A549 (cell line): ENCODE results near the gene ADI1. TPM values are rescaled to one million over a fixed set of nuclear protein-coding genes. Genes with fewer than 3 reads are reported as not detected.

ENCODE experiments used
- ATAC-seq, 2 experiments: fragments of 200-7000 bp in 1 of 2; fragments of >200 bp in 1 of 2; cut with Nextera tagmentation in 1 of 2; cut with Tn5 transposase in 1 of 2; 3 replicates each; pipeline versions ENCODE4 v1.8.0 to v1.9.1; 2018 to 2020; ENCODE audit warnings: mild to moderate bottlenecking in 1 of 2, moderate library complexity in 1 of 2
- CTCF ChIA-PET: fragments of 300-600 bp; sonication (Branson Sonifier 250); formaldehyde crosslinking; extraction: SDS; loops from one replicate; lab custom pipeline; 2021; ENCODE audit warnings: antibody characterized with exemption, inconsistent platforms; lab: Yijun Ruan, JAX
- POLR2A ChIA-PET: fragments of 350-600 bp; formaldehyde crosslinking; extraction: SDS; loops from one replicate; lab custom pipeline; 2021; ENCODE audit warnings: antibody characterized with exemption, inconsistent platforms; lab: Yijun Ruan, JAX
- DNase-seq, 2 experiments: peaks; one replicate each; pipeline versions ENCODE4 v3.0.0 to v3.0.0-alpha.2; 2011 to 2016; ENCODE audit warnings: low read depth in 1 of 2, low spot score in 1 of 2
- FAIRE-seq: peaks from 2 replicates; lab custom pipeline; 2011; peaks lifted over from hg19 to GRCh38; lab: Jason Lieb, UNC
- H3K27ac ChIP-seq, 2 experiments: fragments of >200 bp; sonication (Bioruptor Twin); formaldehyde crosslinking; 3 replicates each; pipeline ENCODE4 v1.5.1; 2016 to 2017
- H3K4me1 ChIP-seq: fragments of >200 bp; sonication (Bioruptor Twin); formaldehyde crosslinking; 3 replicates; pipeline ENCODE4 v1.6.1; 2016
- H3K4me2 ChIP-seq: fragments of >200 bp; sonication (Bioruptor Twin); formaldehyde crosslinking; 3 replicates; pipeline ENCODE4 v1.6.1; 2016
- H3K4me3 ChIP-seq: fragments of >200 bp; sonication (Bioruptor Twin); formaldehyde crosslinking; 3 replicates; pipeline ENCODE4 v1.5.1; 2016
- H3K9me3 ChIP-seq: fragments of >200 bp; sonication (Bioruptor Twin); formaldehyde crosslinking; 3 replicates; pipeline ENCODE4 v1.6.1; 2016
- CBX2 ChIP-seq: fragments of 200-600 bp; sonication (generic); IDR thresholded peaks from 2 replicates; pipeline ENCODE4 v1.6.1; 2016; ENCODE audit warnings: low read depth, mild to moderate bottlenecking, borderline replicate concordance
- CHD4 ChIP-seq: fragments of 200-600 bp; sonication (generic); IDR thresholded peaks from 2 replicates; pipeline ENCODE4 v1.6.1; 2016; ENCODE audit warnings: antibody characterized with exemption, mild to moderate bottlenecking, borderline replicate concordance
- CTCF ChIP-seq: fragments of >200 bp; sonication (Bioruptor Twin); formaldehyde crosslinking; IDR thresholded peaks from 3 replicates; pipeline ENCODE4 v1.5.1; 2016
- EP300 ChIP-seq, 2 experiments: fragments of >200 bp; sonication (Bioruptor Twin); formaldehyde crosslinking; IDR thresholded peaks; 2 replicates in 1 of 2; 3 replicates in 1 of 2; pipeline ENCODE4 v1.6.1; 2016 to 2017
- FOSB ChIP-seq: fragments of 250-450 bp; sonication (Bioruptor Pico); IDR thresholded peaks from 2 replicates; pipeline ENCODE4 v1.5.0; 2020; ENCODE audit warnings: mild to moderate bottlenecking, moderate library complexity
- HDAC2 ChIP-seq: fragments of 200-600 bp; sonication (generic); IDR thresholded peaks from 2 replicates; pipeline ENCODE4 v1.6.1; 2016
- HEYL ChIP-seq: fragments of 250-450 bp; sonication (Bioruptor Pico); IDR thresholded peaks from 2 replicates; pipeline ENCODE4 v1.8.0; 2021; ENCODE audit warnings: mild to moderate bottlenecking, moderate library complexity
- HOXA7 ChIP-seq: fragments of 250-450 bp; sonication (Bioruptor Pico); IDR thresholded peaks from 2 replicates; pipeline ENCODE4 v1.5.0; 2020; ENCODE audit warnings: mild to moderate bottlenecking, moderate library complexity
- HOXB13 ChIP-seq: fragments of 250-450 bp; sonication (Bioruptor Pico); IDR thresholded peaks from 2 replicates; pipeline ENCODE4 v1.5.0; 2020; ENCODE audit warnings: low read depth, mild to moderate bottlenecking, moderate library complexity
- HOXB5 ChIP-seq: fragments of 250-450 bp; sonication (Bioruptor Pico); IDR thresholded peaks from 2 replicates; pipeline ENCODE4 v1.5.0; 2020; ENCODE audit warnings: mild to moderate bottlenecking, moderate library complexity
- KDM1A ChIP-seq: fragments of 200-600 bp; sonication (generic); IDR thresholded peaks from 2 replicates; pipeline ENCODE4 v1.6.1; 2016; ENCODE audit warnings: low read depth, mild to moderate bottlenecking
- MAFK ChIP-seq: fragments of 450-650 bp; IDR thresholded peaks from 2 replicates; pipeline ENCODE4 v1.6.1; 2014; ENCODE audit not compliant: partially characterized antibody
- MAX ChIP-seq: IDR thresholded peaks from 2 replicates; pipeline ENCODE4 v1.6.1; 2012
- NFE2L2 ChIP-seq: fragments of 150-350 bp; conservative IDR thresholded peaks from 2 replicates; pipeline ENCODE4 v1.6.1; 2014; ENCODE audit warnings: low read length
- NPAS2 ChIP-seq: fragments of 250-450 bp; sonication (Bioruptor Pico); IDR thresholded peaks from 2 replicates; pipeline ENCODE4 v1.8.0; 2022; ENCODE audit warnings: mild to moderate bottlenecking, moderate library complexity, borderline replicate concordance
- POLR2AphosphoS2 ChIP-seq: conservative IDR thresholded peaks from 2 replicates; pipeline ENCODE4 v1.6.1; 2012; ENCODE audit warnings: low read length, improper control_type of control experiment, inconsistent platforms
- RAD21 ChIP-seq, 2 experiments: fragments of >200 bp in 1 of 2; sonication (Bioruptor Twin) in 1 of 2; formaldehyde crosslinking in 1 of 2; IDR thresholded peaks in 1 of 2; conservative IDR thresholded peaks in 1 of 2; 2 replicates in 1 of 2; 3 replicates in 1 of 2; pipeline ENCODE4 v1.6.1; 2012 to 2018; ENCODE audit warnings: inconsistent platforms in 1 of 2
- REST ChIP-seq: fragments of 200-600 bp; sonication (generic); IDR thresholded peaks from 2 replicates; pipeline ENCODE4 v1.6.1; 2016; ENCODE audit warnings: antibody characterized with exemption, mild to moderate bottlenecking, moderate library complexity
- RNF2 ChIP-seq: fragments of 200-600 bp; sonication (generic); IDR thresholded peaks from 2 replicates; pipeline ENCODE4 v1.6.1; 2016; ENCODE audit warnings: low read depth, mild to moderate bottlenecking, antibody characterized with exemption, moderate library complexity, borderline replicate concordance
- SREBF2 ChIP-seq: fragments of 450-650 bp; IDR thresholded peaks from 2 replicates; pipeline ENCODE4 v1.6.1; 2014; ENCODE audit warnings: mild to moderate bottlenecking, moderate library complexity
- TFCP2L1 ChIP-seq: fragments of 250-450 bp; sonication (Bioruptor Pico); IDR thresholded peaks from 2 replicates; pipeline ENCODE4 v1.5.0; 2021; ENCODE audit warnings: mild to moderate bottlenecking
- USF2 ChIP-seq: fragments of 450-650 bp; IDR thresholded peaks from 2 replicates; pipeline ENCODE4 v1.6.1; 2014; ENCODE audit warnings: antibody characterized with exemption
- WGBS: methylation state at CpG from one replicate; pipeline ENCODE4 v1.1.6; 2017; ENCODE audit errors: missing lambda C conversion rate; 5-methylcytosine and 5-hydroxymethylcytosine counted together
- polyA plus RNA-seq, 4 experiments: library from polyadenylated mRNA; depleted of rRNA in 3 of 4; stranded (reverse); fragments of >200 nt; fragmentation: RNase III in 1 of 4; extraction: RNeasy Plus Mini Kit Qiagen cat#74134 plus additional on column Dnase treatment in 1 of 4; gene quantifications; 2 replicates in 3 of 4; 3 replicates in 1 of 4; pipeline ENCODE4 v1.2.3, GENCODE V29; 2011 to 2017

The ADI1 gene
- polyA plus RNA-seq, 2 of the 4 experiments (the other 2 are of a cell fraction), result 47.9 to 84.6 TPM

GRCh38 chr2:3476985-3477327, 42.4 kb downstream of the ADI1 start:
- Histone ChIP-seq H3K4me2 (no peak overlapping the region), H3K4me1 (no peaks in the 10 kb centered on the region), H3K27ac (no peak overlapping the region), H3K4me3 (no peak overlapping the region), H3K9me3 (no peaks in the 10 kb centered on the region)
- FAIRE-seq (no peak), DNase-seq (no peak), ATAC-seq (no peak)
- ChIA-PET POLR2A (no interaction called here), CTCF (interaction anchor here (1.2 kb wide), 1 partner anchor 34 kb away, joined by 3 read pairs; no protein-coding TSS in a partner anchor)
- TF ChIP-seq HOXB5 (no peak), MAX (no peak), POLR2AphosphoS2 (no peak), CHD4 (no peak), TFCP2L1 (CRISPR knock-in tag) (no peak), KDM1A (no peak), USF2 (no peak), EP300 (IDR thresholded peaks at IDR 0.05) (no peak), RAD21 (conservative IDR thresholded peaks at IDR 0.05 in 1 of 2, IDR thresholded peaks at IDR 0.05 in 1 of 2) (no peak), FOSB (CRISPR knock-in tag) (no peak)
- WGBS, result 85% methylated on average over 5 of the region's 5 CpGs

GRCh38 chr2:3476321-3476984, 42.9 kb downstream of the ADI1 start:
- TF ChIP-seq HOXB13 (CRISPR knock-in tag) (no peak), HOXB5 (no peak), NPAS2 (CRISPR knock-in tag) (no peak), HDAC2 (no peak), REST (no peak), CBX2 (no peak), SREBF2 (no peak), POLR2AphosphoS2 (no peak), USF2 (no peak), RNF2 (no peak), NFE2L2 (no peak), CTCF (no peak), MAFK (no peak), RAD21 (conservative IDR thresholded peaks at IDR 0.05 in 1 of 2, IDR thresholded peaks at IDR 0.05 in 1 of 2) (no peak), HOXA7 (CRISPR knock-in tag) (no peak), HEYL (CRISPR knock-in tag) (no peak)
- FAIRE-seq (no peak), DNase-seq (no peak), ATAC-seq (no peak)
- ChIA-PET CTCF (no interaction called here), POLR2A (no interaction called here)
- Histone ChIP-seq H3K9me3 (no peaks in the 10 kb centered on the region), H3K4me3 (no peak overlapping the region), H3K4me1 (no peaks in the 10 kb centered on the region), H3K27ac (no peak overlapping the region), H3K4me2 (no peak overlapping the region)
- WGBS, result 87% methylated on average over 14 of the region's 14 CpGs
